Skin of body (tissue), 2 donors: ENCODE measurements around the gene RPTOR. TPM values are rescaled to one million over a fixed set of nuclear protein-coding genes. Genes with fewer than 3 reads are reported as not detected.

Experiments used
- DNase-seq: peaks from one replicate; lab custom pipeline; 2025; lab: John Stamatoyannopoulos, UW
- total RNA-seq: library from RNA; depleted of rRNA; stranded (reverse); fragments of >200 nt; gene quantifications from one replicate; pipeline ENCODE4 v1.2.3, GENCODE V29; 2014

RPTOR gene
- total RNA-seq, 1 donor from 2014 or later = 22.0 TPM

DNA sequence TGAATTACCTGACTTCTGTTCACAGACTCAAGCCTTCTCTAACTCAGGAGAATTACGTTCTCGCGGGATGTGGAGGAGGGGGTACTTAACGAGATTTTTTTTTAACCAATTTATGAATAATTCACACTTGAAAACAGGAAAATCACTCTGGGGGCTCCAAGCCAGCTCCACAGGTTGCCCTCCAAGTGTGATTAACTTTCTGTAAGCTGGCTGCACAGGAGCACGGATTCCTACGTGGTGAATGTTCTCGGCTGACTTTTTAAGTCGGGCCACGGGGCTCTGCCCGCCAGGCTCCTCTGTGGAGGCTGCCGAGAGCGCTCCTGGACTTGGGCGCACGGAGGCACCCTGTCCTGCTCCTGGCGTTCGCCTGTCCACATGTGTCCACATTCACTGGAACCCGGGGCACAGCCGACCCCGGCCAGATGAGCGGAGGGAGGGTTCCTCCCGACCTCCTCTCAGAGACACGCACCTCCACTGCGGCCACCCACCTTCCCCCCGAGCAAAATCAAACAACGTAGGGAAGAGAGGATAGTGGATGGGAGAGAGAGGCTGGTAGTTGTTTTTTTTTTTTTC lies 299.9 kb downstream of the RPTOR start:
- no peak for DNase-seq

DNA sequence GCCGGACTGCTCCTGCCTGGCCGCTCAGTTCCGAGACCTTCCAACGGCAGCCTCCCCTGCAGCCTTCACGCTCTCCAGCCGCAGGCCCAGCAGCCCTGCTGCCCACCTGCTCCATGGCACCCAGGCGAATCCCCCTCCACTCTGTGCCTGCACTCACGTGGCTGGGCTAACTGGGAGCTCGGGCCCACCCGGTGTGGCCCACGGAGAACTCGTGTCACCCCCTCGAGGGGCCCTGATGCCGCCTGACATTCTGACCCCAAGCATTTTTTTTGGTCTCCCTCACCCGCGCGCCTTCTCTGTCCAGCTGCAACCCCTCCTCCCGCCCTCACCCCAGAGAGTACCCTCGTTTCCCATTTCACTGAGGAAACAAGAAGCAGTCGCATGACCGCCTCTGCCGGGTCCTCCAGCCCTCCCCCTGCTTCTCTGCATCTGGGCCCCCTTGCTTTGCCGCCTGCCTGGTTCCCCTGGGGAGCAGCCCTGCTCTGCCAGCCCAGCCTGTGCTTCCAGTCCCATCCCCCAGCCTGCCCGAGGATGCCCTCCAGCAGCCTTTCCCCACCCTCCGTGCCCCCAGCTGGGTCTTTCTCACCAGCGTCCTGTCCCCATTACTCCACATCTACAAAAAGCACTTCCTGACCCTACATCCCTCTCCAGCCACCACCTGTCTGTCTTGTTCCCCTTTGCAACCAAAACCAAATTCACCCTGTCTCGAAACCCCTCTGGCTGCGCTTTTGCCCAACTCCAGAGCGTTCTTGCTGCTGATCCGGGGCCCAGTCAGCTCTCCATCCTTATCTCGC lies 300.6 kb downstream of the RPTOR start:
- no peak for DNase-seq

DNA sequence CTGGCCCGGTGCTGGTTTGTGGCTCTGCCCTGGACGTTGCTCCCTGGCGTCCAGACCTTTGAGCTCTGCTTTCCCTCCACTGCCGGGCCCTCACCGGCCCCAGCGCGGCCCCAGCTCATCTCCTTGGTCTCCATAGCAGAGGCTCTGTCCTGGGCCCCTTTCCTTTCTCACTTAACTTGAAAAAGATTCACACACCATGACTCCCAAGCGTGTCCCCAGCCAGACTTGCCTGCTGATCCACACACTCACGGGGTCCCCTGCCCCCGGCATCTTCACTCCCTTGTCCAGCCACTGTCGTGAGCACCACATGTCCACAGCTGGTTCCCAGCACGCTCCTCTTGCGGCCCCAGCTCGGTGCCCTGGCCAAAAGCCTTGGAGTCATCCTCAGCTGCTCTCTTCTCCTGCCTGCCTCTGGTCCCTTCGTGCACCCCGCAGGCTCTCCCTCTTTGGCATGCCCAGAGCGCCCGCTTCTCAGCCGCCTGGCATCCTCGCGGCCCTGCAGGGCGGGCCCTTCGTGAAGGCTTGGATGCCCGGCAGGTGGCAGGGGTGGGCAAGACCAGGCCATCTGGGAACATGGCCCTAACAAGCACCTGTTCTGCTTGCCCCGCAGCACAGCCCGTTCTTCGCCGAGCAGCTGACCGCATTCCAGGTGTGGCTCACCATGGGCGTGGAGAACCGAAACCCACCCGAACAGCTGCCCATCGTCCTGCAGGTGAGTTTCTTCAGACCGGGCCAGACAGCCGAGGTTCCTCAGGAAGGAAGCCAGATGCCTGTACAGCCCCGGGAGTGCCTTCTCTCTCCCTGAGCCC lies 301.4 kb downstream of the RPTOR start:
- DNase-seq = no peak

DNA sequence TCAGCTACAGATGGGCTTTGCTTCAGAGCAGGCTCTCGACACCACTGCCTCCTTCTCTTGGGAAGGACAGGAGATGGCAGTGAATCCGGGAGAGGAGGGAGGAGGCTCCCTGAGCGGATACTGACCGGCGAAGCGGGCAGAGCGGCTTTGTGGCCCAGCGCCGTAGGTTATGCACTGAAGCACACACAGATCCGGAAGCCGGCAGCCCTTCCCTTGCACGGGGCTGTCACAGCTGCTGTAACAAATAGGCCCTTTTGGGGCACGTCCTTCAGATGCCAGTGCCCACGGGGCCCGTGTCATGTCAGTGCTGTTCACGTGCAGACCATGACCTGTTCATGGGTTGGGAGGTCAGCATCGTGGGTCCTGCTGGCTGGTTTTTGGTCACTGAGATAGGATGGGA lies 302.3 kb downstream of the RPTOR start:
- DNase-seq = no peak

DNA sequence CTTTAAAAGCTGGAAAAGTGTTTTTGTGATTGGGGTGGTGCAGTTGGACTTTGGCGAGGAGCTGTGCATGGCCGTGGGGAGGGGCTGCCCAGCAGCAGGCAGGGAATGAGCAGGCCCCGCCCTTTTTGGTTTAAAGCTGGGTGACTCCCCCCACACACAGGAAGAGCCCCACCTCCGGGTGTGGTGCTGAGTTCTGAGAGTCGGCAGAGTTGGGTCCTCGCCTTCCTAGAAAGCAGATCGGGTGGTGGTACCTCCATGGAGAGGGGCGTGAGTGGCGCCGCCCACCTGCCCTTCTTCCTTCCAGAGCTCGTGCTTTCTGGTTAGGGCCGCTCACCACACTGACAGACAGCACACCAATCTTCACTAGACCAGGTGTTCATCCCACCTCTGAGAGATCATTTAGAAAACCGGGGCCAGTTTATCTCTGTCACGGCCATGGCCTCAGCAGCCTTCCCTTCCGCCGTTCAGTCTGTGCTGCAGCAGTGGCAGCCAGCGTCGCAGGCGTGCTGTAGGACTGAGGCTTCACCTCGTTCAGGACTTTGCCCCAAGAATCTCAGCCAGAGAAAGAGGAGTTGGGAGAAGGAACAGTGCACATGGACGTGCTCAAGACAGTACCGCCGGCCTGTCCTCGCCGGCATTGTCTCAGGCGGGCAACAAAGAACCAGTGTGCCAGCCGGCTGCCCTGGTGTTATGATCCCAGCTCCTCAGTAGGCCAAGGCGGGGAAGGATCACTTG lies 303.0 kb downstream of the RPTOR start:
- DNase-seq = no peak

DNA sequence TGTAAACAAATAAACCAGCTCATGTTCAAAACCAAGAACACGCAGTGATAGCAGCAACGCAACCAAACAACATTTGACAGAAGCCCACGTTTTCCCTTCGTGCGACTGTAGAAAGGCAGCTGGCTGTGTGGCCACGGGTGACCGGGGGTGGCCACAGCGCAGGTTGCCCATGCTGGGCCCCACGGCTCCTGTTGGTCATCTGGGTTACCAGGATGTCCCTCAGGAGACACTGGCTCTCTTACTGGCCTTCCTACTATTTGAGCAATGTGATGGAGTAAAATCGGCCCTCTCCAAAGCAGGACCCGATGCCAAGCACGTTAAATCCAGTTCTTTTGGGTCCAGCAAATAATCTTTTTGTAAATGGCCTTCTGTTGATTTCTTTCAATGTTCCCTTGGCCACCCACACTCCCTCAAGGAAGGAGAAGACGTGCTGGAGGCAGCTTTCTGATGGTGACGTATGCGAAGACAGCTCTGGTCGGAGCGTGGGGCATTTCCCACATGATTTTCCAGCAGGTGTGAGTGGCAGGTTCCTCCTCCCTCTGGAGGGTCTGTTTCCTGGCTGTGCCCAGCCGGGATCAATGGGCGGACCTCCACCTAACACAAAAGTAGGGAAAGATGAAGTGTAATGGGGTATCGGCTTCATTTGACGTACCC lies 303.9 kb downstream of the RPTOR start:
- no peak for DNase-seq

DNA sequence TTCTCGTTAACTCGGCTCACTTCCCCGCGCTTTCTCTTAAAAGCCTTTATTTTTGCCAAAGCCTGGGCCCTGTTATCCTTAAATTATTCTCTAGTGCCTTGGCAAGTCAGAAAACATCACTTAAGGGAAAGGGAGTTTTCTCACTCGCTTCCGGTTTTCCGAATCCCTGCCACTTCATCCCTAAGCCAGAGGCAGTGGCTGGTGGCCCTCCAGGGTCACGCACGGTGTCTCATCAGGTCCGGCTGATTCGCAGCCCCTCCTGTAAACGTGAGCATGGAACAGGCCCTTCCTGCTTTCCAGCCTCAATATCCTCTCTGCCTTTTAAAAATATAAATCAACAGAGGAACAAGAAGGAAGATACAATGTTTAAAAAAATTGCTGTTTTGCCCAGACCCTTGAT lies 304.5 kb downstream of the RPTOR start:
- no peak for DNase-seq

DNA sequence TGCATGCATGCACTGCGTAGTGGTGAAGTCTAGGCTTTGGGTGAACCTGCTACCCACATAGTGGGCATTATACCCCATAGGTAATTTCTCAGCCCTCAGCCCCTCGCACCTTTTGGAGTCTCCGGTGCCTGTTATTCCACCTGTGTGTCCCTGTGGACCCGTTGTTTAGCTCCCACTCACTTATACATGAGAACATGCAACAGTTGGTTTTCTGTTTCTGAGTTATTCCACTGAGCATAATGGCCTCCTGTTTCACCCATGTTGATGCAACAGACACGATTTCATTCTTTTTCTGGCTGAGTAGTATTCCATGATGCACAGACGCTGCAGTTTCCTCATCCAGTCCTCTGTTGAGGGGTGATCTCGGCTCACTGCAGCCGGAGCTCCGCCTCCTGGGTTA lies 305.5 kb downstream of the RPTOR start:
- DNase-seq = no peak

DNA sequence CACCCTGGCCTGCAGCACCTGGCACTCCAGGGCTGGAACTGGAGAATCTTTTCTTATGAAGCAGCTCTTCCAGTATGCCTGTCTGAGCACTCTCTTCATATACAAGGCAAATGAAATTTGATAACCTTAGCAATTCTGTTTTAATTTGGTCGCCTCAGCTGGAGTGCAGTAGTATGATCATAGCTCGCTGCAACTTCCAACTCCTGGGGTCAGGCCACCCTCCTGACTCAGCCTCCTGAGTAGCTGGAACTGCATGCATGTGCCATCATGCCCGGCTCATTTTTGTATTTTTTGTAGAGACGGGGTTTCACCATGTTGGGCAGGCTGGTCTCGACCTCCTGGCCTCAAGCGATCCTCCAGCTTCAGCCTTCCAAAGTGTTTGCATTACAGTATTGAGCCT lies 306.2 kb downstream of the RPTOR start:
- no peak for DNase-seq

DNA sequence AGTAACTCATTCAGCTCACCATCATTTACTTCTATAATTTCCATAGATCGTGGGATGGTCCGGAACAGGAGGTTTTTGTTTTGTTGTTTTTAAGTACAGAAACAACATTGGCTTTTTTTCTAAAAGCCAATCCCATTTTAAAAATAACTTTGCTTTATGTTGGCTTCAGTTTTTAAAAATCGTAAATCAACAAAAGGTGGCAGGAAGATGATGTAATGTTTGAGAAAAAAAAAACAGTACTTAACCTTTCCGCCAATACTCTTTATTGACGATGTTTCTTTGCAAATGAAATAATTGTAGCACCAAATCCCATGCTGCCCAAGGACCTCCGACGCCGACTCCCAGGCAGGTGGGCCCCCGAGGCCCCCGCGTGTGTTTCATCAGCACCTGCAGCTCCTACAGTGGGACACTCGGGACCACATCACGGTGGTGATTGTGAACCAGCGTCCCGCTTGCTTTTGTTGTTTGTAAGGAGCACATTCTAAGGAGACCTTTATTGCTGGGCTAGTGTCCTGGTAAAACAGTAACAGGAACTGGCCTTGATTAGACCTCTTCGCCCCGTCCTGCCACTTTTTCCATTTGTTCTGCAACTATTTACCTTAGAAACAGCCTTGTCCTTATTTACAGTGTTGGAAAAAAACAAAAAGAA lies 306.8 kb downstream of the RPTOR start:
- DNase-seq = no peak

DNA sequence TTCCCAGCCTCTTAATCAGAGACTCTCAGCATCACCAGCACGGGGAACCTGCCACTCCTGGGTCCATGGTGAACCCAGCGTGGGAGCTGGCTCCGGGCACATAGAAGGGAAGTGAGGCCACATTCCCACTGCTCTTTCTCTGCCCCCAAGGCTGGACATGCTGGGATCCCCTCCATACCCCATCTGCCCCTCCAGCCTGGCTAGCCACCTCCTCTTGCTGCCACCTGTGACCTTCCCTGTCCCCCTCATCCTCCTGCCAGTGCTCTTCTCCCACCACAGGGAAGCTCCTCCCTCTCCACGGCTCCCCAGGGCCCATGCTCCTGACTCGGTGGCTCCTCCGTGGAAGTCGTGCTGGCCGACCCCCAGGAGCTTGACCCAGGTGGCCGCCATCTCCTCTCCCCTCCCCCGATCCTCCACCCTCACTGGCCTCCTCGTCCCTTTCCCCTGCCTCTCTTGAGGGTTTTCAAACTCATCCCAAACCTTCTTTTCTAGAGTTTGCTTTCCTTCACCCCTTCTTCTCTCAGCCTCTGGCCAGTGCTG lies 307.9 kb downstream of the RPTOR start:
- no peak for DNase-seq

DNA sequence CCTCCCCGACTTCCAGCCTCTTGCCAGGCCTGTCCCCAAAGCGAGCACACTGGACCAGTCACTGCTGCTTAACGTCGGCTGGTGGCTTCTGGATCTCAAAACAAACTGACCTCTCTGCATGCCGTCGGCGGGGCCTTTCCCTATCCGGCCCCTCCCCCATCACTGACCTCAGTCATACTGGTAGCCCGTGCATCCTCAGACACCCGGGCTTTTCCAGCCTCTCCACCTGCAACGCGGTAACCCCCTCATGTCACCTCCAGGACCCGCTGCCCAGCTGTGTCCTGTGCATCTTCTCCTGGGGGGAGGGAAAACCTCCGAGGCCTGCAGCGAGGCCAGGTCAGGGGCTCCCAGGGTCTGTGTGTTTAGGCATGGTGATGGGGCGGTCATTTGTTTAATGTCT lies 308.4 kb downstream of the RPTOR start:
- no peak for DNase-seq

DNA sequence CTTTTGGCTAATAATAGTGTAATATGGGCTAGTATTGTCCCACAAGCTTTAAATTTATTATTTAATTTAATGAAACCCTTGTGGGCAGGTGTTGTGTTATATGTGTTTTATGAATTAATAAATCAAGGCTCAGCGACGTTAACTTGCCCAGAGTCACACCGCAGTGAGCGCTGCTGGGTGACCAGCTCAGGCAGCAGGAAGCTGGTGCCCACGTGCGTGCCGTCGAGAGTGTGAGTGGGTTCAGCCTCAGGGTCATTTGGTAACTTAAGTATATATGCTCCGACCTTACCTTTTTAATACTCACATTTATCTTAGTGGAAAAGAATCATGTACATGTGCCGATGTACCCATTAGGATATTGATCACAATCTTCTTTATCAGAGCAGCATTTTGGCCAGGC lies 309.6 kb downstream of the RPTOR start:
- DNase-seq = no peak

DNA sequence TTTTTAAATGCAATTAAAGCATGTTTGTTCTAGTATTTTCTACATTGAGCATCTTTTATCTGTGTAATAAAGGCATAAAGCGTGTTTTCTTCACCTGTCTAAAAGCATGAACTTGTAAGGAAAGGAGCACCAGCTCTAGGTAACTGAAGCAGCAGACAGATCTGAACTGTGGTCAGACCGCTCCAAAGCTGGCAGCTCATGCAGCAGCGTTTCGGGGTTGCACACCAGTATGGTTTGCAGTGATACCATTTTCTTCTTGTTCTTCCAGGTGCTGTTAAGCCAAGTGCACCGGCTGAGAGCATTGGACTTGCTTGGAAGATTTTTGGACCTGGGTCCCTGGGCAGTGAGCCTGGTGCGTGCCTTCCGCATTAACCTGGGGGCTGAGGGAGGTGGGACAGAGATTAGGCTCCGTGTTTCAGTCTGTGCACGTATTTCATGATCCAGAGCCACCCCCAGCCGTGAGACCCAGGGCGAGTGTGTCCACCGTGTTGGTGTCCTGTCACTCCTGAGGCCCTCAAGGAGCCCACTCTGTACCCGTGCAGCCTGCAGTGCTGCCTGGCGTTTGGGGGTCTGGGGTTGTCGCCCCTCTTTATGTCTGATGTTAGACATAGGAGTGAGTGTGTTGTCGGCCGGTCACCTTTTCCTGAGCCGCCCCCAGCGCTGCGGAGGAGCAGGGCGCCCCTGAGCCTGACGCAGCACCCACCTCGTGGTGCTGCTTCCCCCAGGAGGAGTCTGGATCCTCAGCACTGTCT lies 310.7 kb downstream of the RPTOR start:
- DNase-seq = no peak

DNA sequence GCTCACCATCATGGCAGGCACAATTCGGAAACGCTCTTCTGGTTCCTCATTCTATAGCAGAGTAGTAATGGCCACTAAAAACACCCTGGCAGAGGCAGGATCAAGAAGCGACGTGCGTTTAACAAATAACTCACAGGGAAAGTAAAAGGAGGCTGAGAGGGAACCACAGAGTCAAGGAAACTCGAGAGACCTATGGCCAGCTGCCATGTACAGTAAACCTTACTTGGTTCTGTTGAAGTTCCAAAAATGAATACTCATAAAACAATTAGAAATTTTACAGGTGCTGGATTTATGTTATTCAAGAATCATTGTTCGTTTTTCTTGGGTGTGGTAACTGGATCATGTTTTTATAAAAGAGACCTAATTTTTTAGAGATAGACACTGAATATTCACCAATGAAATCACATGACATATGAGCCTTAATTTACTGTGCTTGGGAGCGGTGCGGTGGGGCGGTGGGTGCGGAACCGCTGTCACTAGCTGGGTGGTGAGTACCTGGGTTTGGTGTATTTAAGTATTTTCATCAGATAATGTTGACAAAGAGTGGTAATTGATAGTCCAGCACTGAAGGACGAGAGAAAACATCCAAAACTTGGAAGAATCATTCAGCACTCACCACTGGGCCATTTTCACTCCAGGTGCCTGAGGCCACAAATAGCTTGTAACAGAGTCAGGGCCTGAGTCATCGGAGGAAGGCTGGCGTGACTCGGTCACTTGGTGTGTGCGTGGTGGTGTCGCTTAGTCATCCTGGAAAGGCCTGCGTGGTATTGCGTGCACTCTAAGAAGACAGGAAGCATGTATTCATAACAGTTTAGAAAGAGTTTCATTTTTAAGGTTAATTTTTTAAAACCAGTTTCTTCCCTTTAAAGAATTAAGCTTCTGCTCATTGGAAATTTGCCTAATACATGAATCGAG lies 311.6 kb downstream of the RPTOR start:
- DNase-seq = no peak

DNA sequence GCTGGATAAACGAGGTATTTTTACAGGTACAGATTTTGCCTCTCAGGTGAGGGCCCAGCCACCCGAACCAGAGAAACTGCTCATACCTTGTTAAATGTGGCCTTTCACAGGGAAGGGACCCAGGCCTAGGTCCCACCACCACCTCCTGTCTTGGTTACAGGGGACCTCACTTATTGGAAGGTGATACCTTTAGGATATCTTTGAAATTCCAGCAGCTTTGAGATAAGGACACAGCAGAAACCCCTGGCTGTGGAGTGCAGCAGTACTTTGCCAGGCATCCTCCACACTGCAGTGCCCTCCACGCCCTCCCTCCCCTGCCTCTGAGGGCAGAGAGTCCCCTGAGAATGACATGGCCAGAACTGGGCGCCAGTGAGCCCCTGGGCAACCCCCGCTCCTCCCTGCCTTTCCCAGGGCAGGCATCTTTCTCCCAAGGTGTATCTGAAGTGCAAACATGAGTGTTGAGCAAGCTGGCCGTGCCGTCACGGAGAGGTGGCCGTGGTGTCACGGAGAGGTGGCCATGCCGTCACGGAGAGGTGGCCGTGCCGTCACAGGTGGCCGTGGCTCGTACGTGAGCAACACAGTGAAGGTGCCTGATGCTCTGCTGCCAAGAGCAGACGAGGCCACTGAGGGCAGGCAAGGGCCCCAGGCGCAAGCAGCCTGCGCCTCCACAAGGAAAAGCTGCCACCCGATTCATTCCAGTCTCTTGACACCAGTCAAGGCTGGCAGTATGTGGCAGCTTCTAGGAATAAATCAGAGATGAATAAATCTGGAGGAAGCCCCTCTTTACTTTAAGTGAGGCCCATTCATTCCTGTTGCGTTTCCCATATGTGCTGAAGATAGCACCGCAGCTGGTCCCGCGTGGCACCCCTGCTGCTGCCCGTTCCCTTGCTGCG lies 312.5 kb downstream of the RPTOR start:
- no peak for DNase-seq

DNA sequence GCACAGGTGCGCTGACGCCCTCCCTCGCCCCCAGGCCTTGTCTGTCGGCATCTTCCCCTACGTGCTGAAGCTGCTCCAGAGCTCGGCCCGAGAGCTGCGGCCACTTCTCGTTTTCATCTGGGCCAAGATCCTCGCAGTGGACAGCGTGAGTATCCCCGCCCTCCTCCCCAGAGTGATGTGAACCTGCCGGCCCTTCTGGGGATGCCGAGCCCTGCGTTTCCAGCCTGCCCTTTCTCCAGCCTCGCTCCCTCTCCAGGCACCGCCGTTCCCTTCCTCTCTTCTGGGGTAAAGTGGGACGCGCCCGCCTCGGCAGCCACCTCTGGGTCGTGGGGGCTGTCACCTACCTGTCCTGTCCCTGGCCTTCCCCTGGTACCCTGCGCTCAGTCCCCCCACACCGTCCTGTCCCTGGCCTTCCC lies 313.1 kb downstream of the RPTOR start:
- no peak for DNase-seq
